B cell (primary cell): ENCODE data around the gene ABR.

Source experiments
- CTCF ChIP-seq: fragments of 200-600 bp; IDR thresholded peaks from one replicate; pipeline ENCODE4 v1.8.0; 2022; ENCODE audit warnings: antibody characterized with exemption, mild to moderate bottlenecking
- EZH2 ChIP-seq: IDR thresholded peaks from 2 replicates; pipeline ENCODE4 v1.6.1; 2012; ENCODE audit warnings: borderline replicate concordance, low read depth, mild to moderate bottlenecking, moderate library complexity, low read length; ENCODE audit not compliant: insufficient read depth, poor library complexity, severe bottlenecking

GRCh38 chr17:1188812-1189504 is 9.2 kb upstream of the ABR start:
- no peak for TF ChIP-seq CTCF
- no peak for TF ChIP-seq EZH2
